Stimulated activated naive CD4-positive, alpha-beta T cell treated with Interleukin-2 at 50 U/mL for 16 hours (primary cell): ENCODE data around the gene PPM1M.
"Not testable (repeated sequence)": the region's sequence is repeated elsewhere in the genome, so short reads cannot be mapped to it uniquely, and the experiment has no call there.

Experiments used
- DNase-seq: peaks from one replicate; lab custom pipeline; 2025; lab: John Stamatoyannopoulos, UW

The PPM1M gene

GRCh38 chr3:52277071-52277964 lies 31.8 kb downstream of the PPM1M start:
- peak; percentile 79 for DNase-seq

- DNase-seq = peak; percentile 76
These were observed 32.5 kb downstream of the PPM1M start for GRCh38 chr3:52277972-52278509.

GRCh38 chr3:52278510-52279069 lies 33.0 kb downstream of the PPM1M start, which contains the start of gene WDR82:
Gene WDR82, minus strand, starts transcription at chr3:52278649. Its CDS starts 288 bp downstream, at chr3:52278361.
- peak; percentile 96 for DNase-seq

- no peak for DNase-seq
These were observed 34.0 kb downstream of the PPM1M start for GRCh38 chr3:52279596-52279995.

- DNase-seq = no peak
These were observed 34.5 kb downstream of the PPM1M start for GRCh38 chr3:52280050-52280461.

- no peak for DNase-seq
These were observed 36.6 kb downstream of the PPM1M start for GRCh38 chr3:52281981-52282801.

- no peak for DNase-seq
These were observed 37.7 kb downstream of the PPM1M start for GRCh38 chr3:52283306-52283705.

- not testable (repeated sequence) for DNase-seq
These were observed 38.5 kb downstream of the PPM1M start for GRCh38 chr3:52284051-52284450.

- no peak for DNase-seq
These were observed 41.2 kb downstream of the PPM1M start for GRCh38 chr3:52286777-52287110.

- DNase-seq = no peak
These were observed 43.1 kb downstream of the PPM1M start for GRCh38 chr3:52288674-52289073.

- no peak for DNase-seq
These were observed 43.8 kb downstream of the PPM1M start for GRCh38 chr3:52289338-52289746.

GRCh38 chr3:52289747-52290595 lies 44.4 kb downstream of the PPM1M start:
- no peak for DNase-seq

GRCh38 chr3:52290596-52291507 lies 45.3 kb downstream of the PPM1M start:
- no peak for DNase-seq

- DNase-seq = peak; percentile 14
These were observed 46.1 kb downstream of the PPM1M start for GRCh38 chr3:52291508-52292181.

GRCh38 chr3:52292247-52293065 lies 46.9 kb downstream of the PPM1M start:
- no peak for DNase-seq

- no peak for DNase-seq
These were observed 48.1 kb downstream of the PPM1M start for GRCh38 chr3:52293491-52294319.

GRCh38 chr3:52294320-52295150 lies 49.0 kb downstream of the PPM1M start:
- no peak for DNase-seq
